Measurements from ENCODE around the gene CYP26A1. TPM values are rescaled to one million over a fixed set of nuclear protein-coding genes. Genes with fewer than 3 reads are reported as not detected.
A peak's percentile ranks its signal among the peaks of the same experiment; 100 is the strongest.

CYP26A1 gene
- total RNA-seq, 1 donor from 2014 or later: 0.18 TPM

DNA sequence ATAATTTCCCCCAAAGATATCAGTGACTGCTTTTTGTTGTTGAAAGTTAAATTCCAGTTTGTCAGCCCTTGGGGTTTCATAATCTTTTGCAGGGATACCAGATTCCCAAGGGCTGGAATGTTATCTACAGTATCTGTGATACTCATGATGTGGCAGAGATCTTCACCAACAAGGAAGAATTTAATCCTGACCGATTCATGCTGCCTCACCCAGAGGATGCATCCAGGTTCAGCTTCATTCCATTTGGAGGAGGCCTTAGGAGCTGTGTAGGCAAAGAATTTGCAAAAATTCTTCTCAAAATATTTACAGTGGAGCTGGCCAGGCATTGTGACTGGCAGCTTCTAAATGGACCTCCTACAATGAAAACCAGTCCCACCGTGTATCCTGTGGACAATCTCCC, 3.2 kb downstream of the CYP26A1 start:
- Histone ChIP-seq H3K4me3 (ENCODE audit: insufficient read depth, low read depth, low read length) (no peak overlapping the region), H4K20me1 (ENCODE audit: insufficient read depth, low read length) (no peaks in the 10 kb centered on the region), H3K79me2 (ENCODE audit: insufficient read depth, low read length) (no peaks in the 10 kb centered on the region), H3K36me3 (ENCODE audit: insufficient read depth, low read length) (no peaks in the 10 kb centered on the region), H3K4me1 (ENCODE audit: insufficient read depth, low read length) (peaks cover 23% of the 10 kb centered on the region), H3K27ac (ENCODE audit: low read depth, low read length) (no peak overlapping the region), H3K4me2 (ENCODE audit: low read length) (no peak overlapping the region), H2AFZ (ENCODE audit: low read depth, low read length) (no peak overlapping the region), H3K27me3 (ENCODE audit: insufficient read depth, low read length) (peaks cover 66% of the 10 kb centered on the region), H3K9me3 (ENCODE audit: insufficient read depth, low read depth, low read length) (no peaks in the 10 kb centered on the region), H3K9ac (ENCODE audit: low read length) (no peak overlapping the region)
- TF ChIP-seq EZH2 (IDR thresholded peaks at IDR 0.05; ENCODE audit: insufficient read depth, low read length): no peak
- TF ChIP-seq, protein P1, sequence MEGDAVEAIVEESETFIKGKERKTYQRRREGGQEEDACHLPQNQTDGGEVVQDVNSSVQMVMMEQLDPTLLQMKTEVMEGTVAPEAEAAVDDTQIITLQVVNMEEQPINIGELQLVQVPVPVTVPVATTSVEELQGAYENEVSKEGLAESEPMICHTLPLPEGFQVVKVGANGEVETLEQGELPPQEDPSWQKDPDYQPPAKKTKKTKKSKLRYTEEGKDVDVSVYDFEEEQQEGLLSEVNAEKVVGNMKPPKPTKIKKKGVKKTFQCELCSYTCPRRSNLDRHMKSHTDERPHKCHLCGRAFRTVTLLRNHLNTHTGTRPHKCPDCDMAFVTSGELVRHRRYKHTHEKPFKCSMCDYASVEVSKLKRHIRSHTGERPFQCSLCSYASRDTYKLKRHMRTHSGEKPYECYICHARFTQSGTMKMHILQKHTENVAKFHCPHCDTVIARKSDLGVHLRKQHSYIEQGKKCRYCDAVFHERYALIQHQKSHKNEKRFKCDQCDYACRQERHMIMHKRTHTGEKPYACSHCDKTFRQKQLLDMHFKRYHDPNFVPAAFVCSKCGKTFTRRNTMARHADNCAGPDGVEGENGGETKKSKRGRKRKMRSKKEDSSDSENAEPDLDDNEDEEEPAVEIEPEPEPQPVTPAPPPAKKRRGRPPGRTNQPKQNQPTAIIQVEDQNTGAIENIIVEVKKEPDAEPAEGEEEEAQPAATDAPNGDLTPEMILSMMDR (IDR thresholded peaks at IDR 0.05; ENCODE audit: insufficient read depth, low read depth, low read length): no peak
- DNase-seq (ENCODE audit: low read depth) (no peak), FAIRE-seq (no peak)
- H3K36me3 Mint-ChIP-seq (ENCODE audit: low read depth, unreplicated experiment): peaks cover 4% of the 10 kb centered on the region
- peaks cover 2% of the 10 kb centered on the region for H3K9me3 Mint-ChIP-seq (ENCODE audit: unreplicated experiment)
- H3K27ac Mint-ChIP-seq (ENCODE audit: unreplicated experiment): no peak overlapping the region
- peaks cover 67% of the 10 kb centered on the region for H3K27me3 Mint-ChIP-seq (ENCODE audit: low read depth, unreplicated experiment)
- H3K4me3 Mint-ChIP-seq (ENCODE audit: unreplicated experiment): no peak overlapping the region
- H3K4me1 Mint-ChIP-seq (ENCODE audit: low read depth, unreplicated experiment): peaks cover 21% of the 10 kb centered on the region

DNA sequence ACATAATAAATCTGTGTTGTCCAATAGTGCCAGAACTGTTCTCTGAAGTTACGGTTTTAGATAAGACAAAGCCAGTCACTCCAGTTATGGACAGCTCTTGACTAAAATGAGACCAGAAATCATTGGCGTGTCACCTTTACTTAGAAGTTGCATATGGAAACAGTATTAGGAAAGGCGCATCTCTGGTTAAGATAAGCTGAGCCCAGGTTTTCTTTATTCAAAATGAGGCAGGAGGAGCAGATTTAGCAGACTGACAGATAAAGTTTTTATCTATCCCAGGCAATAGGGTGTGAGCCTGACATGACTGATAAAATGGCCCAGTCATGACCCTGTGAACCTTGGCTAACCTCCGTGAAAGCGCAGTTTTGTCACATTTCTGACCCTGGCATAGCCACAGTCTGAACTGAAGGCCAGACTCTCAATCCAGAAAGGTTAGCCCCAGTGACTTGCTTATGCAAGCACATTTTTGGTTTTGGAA, 4.2 kb downstream of the CYP26A1 start:
- no peaks in the 10 kb centered on the region for H4K20me1 ChIP-seq (ENCODE audit: insufficient read depth, low read length)
- peaks cover 57% of the 10 kb centered on the region for H3K27me3 ChIP-seq (ENCODE audit: insufficient read depth, low read length)
- H3K9ac ChIP-seq (ENCODE audit: low read length): no peak overlapping the region
- peaks cover 18% of the 10 kb centered on the region for H3K4me1 ChIP-seq (ENCODE audit: insufficient read depth, low read length)
- H3K4me3 ChIP-seq (ENCODE audit: insufficient read depth, low read depth, low read length): no peak overlapping the region
- Mint-ChIP-seq H3K27ac (ENCODE audit: unreplicated experiment) (no peak overlapping the region), H3K36me3 (ENCODE audit: low read depth, unreplicated experiment) (peaks cover 4% of the 10 kb centered on the region), H3K4me3 (ENCODE audit: unreplicated experiment) (no peak overlapping the region), H3K9me3 (ENCODE audit: unreplicated experiment) (peaks cover 2% of the 10 kb centered on the region), H3K4me1 (ENCODE audit: low read depth, unreplicated experiment) (peaks cover 18% of the 10 kb centered on the region), H3K27me3 (ENCODE audit: low read depth, unreplicated experiment) (peaks cover 60% of the 10 kb centered on the region)
- no peak for FAIRE-seq
- DNase-seq (ENCODE audit: low read depth): no peak
- H3K4me2 ChIP-seq (ENCODE audit: low read length): no peak overlapping the region
- no peak overlapping the region for H2AFZ ChIP-seq (ENCODE audit: low read depth, low read length)
- H3K36me3 ChIP-seq (ENCODE audit: insufficient read depth, low read length): no peaks in the 10 kb centered on the region
- TF ChIP-seq, protein P1 (IDR thresholded peaks at IDR 0.05; ENCODE audit: insufficient read depth, low read depth, low read length): no peak
- TF ChIP-seq EZH2 (IDR thresholded peaks at IDR 0.05; ENCODE audit: insufficient read depth, low read length): no peak
- H3K9me3 ChIP-seq (ENCODE audit: insufficient read depth, low read depth, low read length): no peaks in the 10 kb centered on the region
- H3K79me2 ChIP-seq (ENCODE audit: insufficient read depth, low read length): no peaks in the 10 kb centered on the region
- H3K27ac ChIP-seq (ENCODE audit: low read depth, low read length): no peak overlapping the region

DNA sequence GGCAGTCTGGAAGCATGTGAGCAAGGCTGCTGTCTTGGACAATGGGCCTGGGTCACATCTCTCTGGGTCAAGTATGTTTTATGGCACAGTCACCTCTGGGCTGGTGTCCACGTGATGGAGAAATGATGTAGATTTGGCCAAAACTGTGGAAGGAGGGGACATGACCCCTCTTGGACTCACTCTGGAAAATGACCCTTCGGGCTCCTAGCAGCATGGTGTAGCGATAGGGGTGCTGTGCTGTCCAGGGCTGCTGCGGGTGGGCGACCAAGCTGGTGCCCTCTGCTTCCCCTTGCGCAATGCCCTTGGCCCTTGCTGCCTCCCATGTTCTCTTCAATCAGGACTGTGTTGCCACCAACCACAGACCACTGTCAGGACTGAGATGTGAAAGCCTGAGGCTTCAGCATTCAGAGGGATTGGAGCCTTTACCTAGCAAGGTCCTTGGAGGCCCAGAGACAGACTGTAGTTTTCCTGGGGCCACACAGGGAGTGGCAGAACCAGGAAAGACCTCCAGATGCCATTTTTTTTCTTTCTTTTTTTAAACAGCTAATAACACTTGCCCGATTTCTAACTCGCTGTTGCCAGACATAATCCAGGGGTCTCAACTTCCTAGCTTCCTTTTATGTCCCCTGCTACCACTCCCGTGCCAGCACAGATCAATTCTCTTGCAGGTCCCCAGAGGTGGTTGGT, 6.1 kb downstream of the CYP26A1 start:
- H3K27ac ChIP-seq (ENCODE audit: low read depth, low read length): no peak overlapping the region
- peak overlapping the region; percentile 48 for H3K9ac ChIP-seq (ENCODE audit: low read length)
- H3K4me1 Mint-ChIP-seq (ENCODE audit: low read depth, unreplicated experiment): peaks cover 15% of the 10 kb centered on the region
- FAIRE-seq: no peak
- peaks cover 4% of the 10 kb centered on the region for H3K36me3 Mint-ChIP-seq (ENCODE audit: low read depth, unreplicated experiment)
- no peak overlapping the region for H3K4me3 Mint-ChIP-seq (ENCODE audit: unreplicated experiment)
- H2AFZ ChIP-seq (ENCODE audit: low read depth, low read length): peak overlapping the region; percentile 60
- no peaks in the 10 kb centered on the region for H3K36me3 ChIP-seq (ENCODE audit: insufficient read depth, low read length)
- no peaks in the 10 kb centered on the region for H4K20me1 ChIP-seq (ENCODE audit: insufficient read depth, low read length)
- H3K27ac Mint-ChIP-seq (ENCODE audit: unreplicated experiment): peak overlapping the region; percentile 75
- no peak overlapping the region for H3K4me3 ChIP-seq (ENCODE audit: insufficient read depth, low read depth, low read length)
- H3K9me3 ChIP-seq (ENCODE audit: insufficient read depth, low read depth, low read length): no peaks in the 10 kb centered on the region
- H3K79me2 ChIP-seq (ENCODE audit: insufficient read depth, low read length): no peaks in the 10 kb centered on the region
- H3K27me3 Mint-ChIP-seq (ENCODE audit: low read depth, unreplicated experiment): peaks cover 52% of the 10 kb centered on the region
- TF ChIP-seq, protein P1 (IDR thresholded peaks at IDR 0.05; ENCODE audit: insufficient read depth, low read depth, low read length): no peak
- no peak for TF ChIP-seq EZH2 (IDR thresholded peaks at IDR 0.05; ENCODE audit: insufficient read depth, low read length)
- H3K27me3 ChIP-seq (ENCODE audit: insufficient read depth, low read length): peaks cover 40% of the 10 kb centered on the region
- DNase-seq (ENCODE audit: low read depth): no peak
- peaks cover 4% of the 10 kb centered on the region for H3K9me3 Mint-ChIP-seq (ENCODE audit: unreplicated experiment)
- H3K4me1 ChIP-seq (ENCODE audit: insufficient read depth, low read length): peaks cover 12% of the 10 kb centered on the region
- peak overlapping the region; percentile 55 for H3K4me2 ChIP-seq (ENCODE audit: low read length)

Measured in astrocyte (in vitro differentiated cells and primary cell).